HepG2 (cell line): ENCODE data around the gene CCDC122. TPM values are rescaled to one million over a fixed set of nuclear protein-coding genes. Genes with fewer than 3 reads are reported as not detected.

Experiments used
- ATAC-seq: fragments of 200-7000 bp; cut with Tn5 transposase; 3 replicates; pipeline ENCODE4 v1.9.1; 2020; ENCODE audit warnings: mild to moderate bottlenecking, moderate library complexity
- BruUV-seq: library from RNA; stranded (reverse); fragments of 400-500 nt; replicated peaks from 2 replicates; lab custom pipeline; 2021; lab: Mats Ljungman, UMichigan
- CTCF ChIA-PET: fragments of 300-600 bp; formaldehyde crosslinking; extraction: SDS; loops from one replicate; lab custom pipeline; 2021; ENCODE audit warnings: low total read pairs, inconsistent platforms, low intra/inter-chr PET ratio; lab: Yijun Ruan, JAX
- POLR2A ChIA-PET: fragments of 350-600 bp; sonication (Branson Sonifier 250); formaldehyde crosslinking; loops from one replicate; lab custom pipeline; 2020; ENCODE audit warnings: antibody characterized with exemption, inconsistent platforms; lab: Yijun Ruan, JAX
- DNase-seq: peaks from one replicate; pipeline ENCODE4 v3.0.0-alpha.2; 2015; ENCODE audit warnings: low spot score
- FAIRE-seq: peaks from 3 replicates; lab custom pipeline; 2011; peaks lifted over from hg19 to GRCh38; lab: Jason Lieb, UNC
- H2AFZ ChIP-seq: one replicate; pipeline ENCODE4 v1.6.1; 2011; ENCODE audit warnings: low read length, inconsistent platforms
- H3K27ac ChIP-seq: fragments of 300-600 bp; 3 replicates; pipeline ENCODE4 v1.8.0; 2011; ENCODE audit warnings: mixed run types, mild to moderate bottlenecking, mixed read lengths, low read length, inconsistent platforms; ENCODE audit not compliant: insufficient read depth; ENCODE audit errors: extremely low read length
- H3K27me3 ChIP-seq, 2 experiments: fragments of 200-600 bp in 1 of 2; 2 replicates in 1 of 2; 3 replicates in 1 of 2; pipeline versions ENCODE4 v1.6.0 to v1.8.0; 2011; ENCODE audit warnings: low read length in 2 of 2, mild to moderate bottlenecking in 2 of 2, moderate library complexity in 2 of 2, inconsistent platforms in 1 of 2; ENCODE audit not compliant: insufficient read depth in 2 of 2, control insufficient read depth in 1 of 2
- H3K36me3 ChIP-seq, 2 experiments: fragments of 200-600 bp in 1 of 2; replicated peaks in 1 of 2; 2 replicates in 1 of 2; 3 replicates in 1 of 2; pipeline versions ENCODE4 v1.5.1 to v1.8.0; 2011; ENCODE audit warnings: low read length in 2 of 2, inconsistent platforms in 1 of 2; ENCODE audit not compliant: insufficient read depth in 2 of 2, control insufficient read depth in 1 of 2
- H3K4me1 ChIP-seq: 2 replicates; pipeline ENCODE4 v1.5.1; 2012; ENCODE audit warnings: low read length, inconsistent platforms; ENCODE audit not compliant: insufficient read depth
- H3K4me2 ChIP-seq: 2 replicates; pipeline ENCODE4 v1.6.0; 2011; ENCODE audit warnings: low read depth, low read length, inconsistent platforms
- H3K4me3 ChIP-seq, 3 experiments: fragments of 200-600 bp in 1 of 3; sonication (generic), shearing (Covaris generic) in 1 of 3; replicated peaks in 1 of 3; 2 replicates each; pipeline ENCODE4 v1.5.1; 2011 to 2016; ENCODE audit warnings: low read length in 3 of 3, inconsistent platforms in 2 of 3, low read depth in 2 of 3, mild to moderate bottlenecking in 2 of 3, control low read depth in 1 of 3, mixed read lengths in 1 of 3; ENCODE audit not compliant: insufficient read depth in 1 of 3
- H3K79me2 ChIP-seq: one replicate; pipeline ENCODE4 v1.6.1; 2011; ENCODE audit warnings: low read length, inconsistent platforms; ENCODE audit not compliant: insufficient read depth
- H3K9ac ChIP-seq: 2 replicates; pipeline ENCODE4 v1.6.0; 2011; ENCODE audit warnings: mild to moderate bottlenecking, low read depth, low read length, inconsistent platforms; ENCODE audit not compliant: insufficient read depth
- H3K9me3 ChIP-seq: 2 replicates; pipeline ENCODE4 v1.5.1; 2012; ENCODE audit warnings: mild to moderate bottlenecking, low read length
- H4K20me1 ChIP-seq: 2 replicates; pipeline ENCODE4 v1.6.0; 2011; ENCODE audit warnings: inconsistent platforms, mild to moderate bottlenecking, low read length, moderate library complexity; ENCODE audit not compliant: insufficient read depth
- CEBPB ChIP-seq: IDR thresholded peaks from 2 replicates; pipeline ENCODE4 v1.6.1; 2011; ENCODE audit warnings: low read depth, low read length, improper control_type of control experiment, borderline replicate concordance
- MAFG ChIP-seq: sonication (generic); formaldehyde crosslinking; IDR thresholded peaks from 2 replicates; pipeline ENCODE4 v1.5.1; 2020; ENCODE audit warnings: mild to moderate bottlenecking, missing genetic modification reagents
- MEIS2 ChIP-seq: sonication (generic); formaldehyde crosslinking; IDR thresholded peaks from 2 replicates; pipeline ENCODE4 v1.9.0; 2021; ENCODE audit warnings: mild to moderate bottlenecking, missing genetic modification reagents
- MIXL1 ChIP-seq: IDR thresholded peaks from 2 replicates; pipeline ENCODE4 v1.6.1; 2016
- MXD4 ChIP-seq: IDR thresholded peaks from 2 replicates; pipeline ENCODE4 v1.6.1; 2016; ENCODE audit warnings: mild to moderate bottlenecking, missing biosample characterization, missing genetic modification reagents
- NBN ChIP-seq: fragments of 450-650 bp; conservative IDR thresholded peaks from 2 replicates; pipeline ENCODE4 v1.6.1; 2017
- POLR2A ChIP-seq, 2 experiments: IDR thresholded peaks; 2 replicates each; pipeline ENCODE4 v1.6.1; 2011; ENCODE audit warnings: low read depth in 2 of 2, low read length in 2 of 2, mild to moderate bottlenecking in 1 of 2, moderate library complexity in 1 of 2; ENCODE audit not compliant: insufficient read depth in 1 of 2
- TOE1 ChIP-seq: sonication (generic); formaldehyde crosslinking; IDR thresholded peaks from 2 replicates; pipeline ENCODE4 v1.4.0; 2020; ENCODE audit warnings: mild to moderate bottlenecking, missing genetic modification reagents
- ZNF260 ChIP-seq: sonication (generic); formaldehyde crosslinking; IDR thresholded peaks from 2 replicates; pipeline ENCODE4 v1.4.0; 2020; ENCODE audit warnings: missing genetic modification reagents, low read depth, mild to moderate bottlenecking, borderline replicate concordance
- ZNF34 ChIP-seq: sonication (generic); formaldehyde crosslinking; IDR thresholded peaks from 2 replicates; pipeline ENCODE4 v1.4.0; 2020; ENCODE audit warnings: mild to moderate bottlenecking, missing genetic modification reagents, borderline replicate concordance
- WGBS: methylation state at CpG from one replicate; pipeline ENCODE4 v1.1.6; 2017; ENCODE audit warnings: low lambda C conversion rate; 5-methylcytosine and 5-hydroxymethylcytosine counted together
- in situ Hi-C: cut with HindIII; loops from 2 replicates; pipeline ENCODE4 v1.10.0; 2017; ENCODE audit warnings: low pct_unique_long_range_greater_than_20kb; ENCODE audit not compliant: extremely low pct_ligation_motif_present
- intact Hi-C: fragments of 100-400 bp; cut with micrococcal nuclease; formaldehyde crosslinking; loops from one replicate; pipeline ENCODE4 v1.10.0; 2022; ENCODE audit not compliant: unreplicated experiment
- polyA plus RNA-seq, 8 experiments: library from polyadenylated mRNA; depleted of rRNA in 3 of 8; stranded (reverse) in 7 of 8; unstranded in 1 of 8; fragments of >200 nt; fragmentation: Illumina TruSeq in 4 of 8; extraction: Trizol in 4 of 8; gene quantifications; 2 replicates each; pipeline versions ENCODE4 v1.2.1 to v1.2.3, GENCODE V29; 2011 to 2016; ENCODE audit warnings: low read depth in 4 of 8, missing spikeins in 1 of 8, mixed read lengths in 1 of 8; ENCODE audit not compliant: insufficient read depth in 1 of 8
- total RNA-seq, 5 experiments: library from RNA; depleted of rRNA; stranded (reverse); fragments of >200 nt; fragmentation: Illumina TruSeq; extraction: Trizol; gene quantifications; 2 replicates each; pipeline ENCODE4 v1.2.3, GENCODE V29; 2016; ENCODE audit warnings: low read depth in 1 of 5
- TF ChIP-seq, protein P1 (sequence below): sonication (generic); formaldehyde crosslinking; IDR thresholded peaks from 2 replicates; pipeline ENCODE4 v1.5.1; 2020; ENCODE audit warnings: missing genetic modification reagents, mild to moderate bottlenecking, borderline replicate concordance
- TF ChIP-seq, protein P2 (sequence below): sonication (generic); formaldehyde crosslinking; IDR thresholded peaks from 2 replicates; pipeline ENCODE4 v1.8.1; 2023; ENCODE audit warnings: mild to moderate bottlenecking, missing genetic modification reagents
- TF ChIP-seq, protein P3 (sequence below): sonication (generic); formaldehyde crosslinking; IDR thresholded peaks from 2 replicates; pipeline ENCODE4 v1.4.0; 2020; ENCODE audit warnings: missing genetic modification reagents, borderline replicate concordance
- TF ChIP-seq, protein P4 (sequence below): sonication (generic); formaldehyde crosslinking; IDR thresholded peaks from 2 replicates; pipeline ENCODE4 v1.5.0; 2020; ENCODE audit warnings: missing genetic modification reagents

Gene CCDC122
- total and polyA plus RNA-seq, 2 of the 13 experiments (the other 11 are each of a cell fraction or from before 2014, with no cell fraction given): 0.32 to 3.5 TPM

DNA sequence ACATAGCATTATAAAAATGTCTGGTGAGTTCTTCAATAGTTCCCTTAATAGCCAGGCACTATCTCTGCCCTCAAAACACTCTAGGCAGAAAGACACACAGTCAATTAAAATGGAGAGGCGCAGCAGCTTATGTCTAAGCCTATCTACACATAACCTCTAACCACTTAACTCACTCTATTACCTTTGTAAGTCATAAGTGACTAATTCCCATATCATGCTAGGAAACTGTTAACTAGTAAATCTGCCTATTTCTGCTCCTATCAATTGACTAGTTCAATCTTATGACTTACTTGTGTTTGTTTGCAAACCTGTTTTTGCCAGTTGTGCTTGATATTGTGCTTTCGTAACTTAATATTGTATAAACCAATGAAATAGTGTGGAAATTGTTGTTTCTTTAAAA, 3.2 kb downstream of the CCDC122 start (continued):
- TF ChIP-seq, protein P1, sequence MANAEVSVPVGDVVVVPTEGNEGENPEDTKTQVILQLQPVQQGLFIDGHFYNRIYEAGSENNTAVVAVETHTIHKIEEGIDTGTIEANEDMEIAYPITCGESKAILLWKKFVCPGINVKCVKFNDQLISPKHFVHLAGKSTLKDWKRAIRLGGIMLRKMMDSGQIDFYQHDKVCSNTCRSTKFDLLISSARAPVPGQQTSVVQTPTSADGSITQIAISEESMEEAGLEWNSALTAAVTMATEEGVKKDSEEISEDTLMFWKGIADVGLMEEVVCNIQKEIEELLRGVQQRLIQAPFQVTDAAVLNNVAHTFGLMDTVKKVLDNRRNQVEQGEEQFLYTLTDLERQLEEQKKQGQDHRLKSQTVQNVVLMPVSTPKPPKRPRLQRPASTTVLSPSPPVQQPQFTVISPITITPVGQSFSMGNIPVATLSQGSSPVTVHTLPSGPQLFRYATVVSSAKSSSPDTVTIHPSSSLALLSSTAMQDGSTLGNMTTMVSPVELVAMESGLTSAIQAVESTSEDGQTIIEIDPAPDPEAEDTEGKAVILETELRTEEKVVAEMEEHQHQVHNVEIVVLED (CRISPR knock-in tag): no peak
- TF ChIP-seq MXD4 (CRISPR knock-in tag) (no peak), NBN (no peak), TOE1 (CRISPR knock-in tag) (no peak)
- TF ChIP-seq, protein P2, sequence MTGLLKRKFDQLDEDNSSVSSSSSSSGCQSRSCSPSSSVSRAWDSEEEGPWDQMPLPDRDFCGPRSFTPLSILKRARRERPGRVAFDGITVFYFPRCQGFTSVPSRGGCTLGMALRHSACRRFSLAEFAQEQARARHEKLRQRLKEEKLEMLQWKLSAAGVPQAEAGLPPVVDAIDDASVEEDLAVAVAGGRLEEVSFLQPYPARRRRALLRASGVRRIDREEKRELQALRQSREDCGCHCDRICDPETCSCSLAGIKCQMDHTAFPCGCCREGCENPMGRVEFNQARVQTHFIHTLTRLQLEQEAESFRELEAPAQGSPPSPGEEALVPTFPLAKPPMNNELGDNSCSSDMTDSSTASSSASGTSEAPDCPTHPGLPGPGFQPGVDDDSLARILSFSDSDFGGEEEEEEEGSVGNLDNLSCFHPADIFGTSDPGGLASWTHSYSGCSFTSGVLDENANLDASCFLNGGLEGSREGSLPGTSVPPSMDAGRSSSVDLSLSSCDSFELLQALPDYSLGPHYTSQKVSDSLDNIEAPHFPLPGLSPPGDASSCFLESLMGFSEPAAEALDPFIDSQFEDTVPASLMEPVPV (CRISPR knock-in tag): no peak
- TF ChIP-seq, protein P3, sequence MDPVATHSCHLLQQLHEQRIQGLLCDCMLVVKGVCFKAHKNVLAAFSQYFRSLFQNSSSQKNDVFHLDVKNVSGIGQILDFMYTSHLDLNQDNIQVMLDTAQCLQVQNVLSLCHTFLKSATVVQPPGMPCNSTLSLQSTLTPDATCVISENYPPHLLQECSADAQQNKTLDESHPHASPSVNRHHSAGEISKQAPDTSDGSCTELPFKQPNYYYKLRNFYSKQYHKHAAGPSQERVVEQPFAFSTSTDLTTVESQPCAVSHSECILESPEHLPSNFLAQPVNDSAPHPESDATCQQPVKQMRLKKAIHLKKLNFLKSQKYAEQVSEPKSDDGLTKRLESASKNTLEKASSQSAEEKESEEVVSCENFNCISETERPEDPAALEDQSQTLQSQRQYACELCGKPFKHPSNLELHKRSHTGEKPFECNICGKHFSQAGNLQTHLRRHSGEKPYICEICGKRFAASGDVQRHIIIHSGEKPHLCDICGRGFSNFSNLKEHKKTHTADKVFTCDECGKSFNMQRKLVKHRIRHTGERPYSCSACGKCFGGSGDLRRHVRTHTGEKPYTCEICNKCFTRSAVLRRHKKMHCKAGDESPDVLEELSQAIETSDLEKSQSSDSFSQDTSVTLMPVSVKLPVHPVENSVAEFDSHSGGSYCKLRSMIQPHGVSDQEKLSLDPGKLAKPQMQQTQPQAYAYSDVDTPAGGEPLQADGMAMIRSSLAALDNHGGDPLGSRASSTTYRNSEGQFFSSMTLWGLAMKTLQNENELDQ: no peak

DNA sequence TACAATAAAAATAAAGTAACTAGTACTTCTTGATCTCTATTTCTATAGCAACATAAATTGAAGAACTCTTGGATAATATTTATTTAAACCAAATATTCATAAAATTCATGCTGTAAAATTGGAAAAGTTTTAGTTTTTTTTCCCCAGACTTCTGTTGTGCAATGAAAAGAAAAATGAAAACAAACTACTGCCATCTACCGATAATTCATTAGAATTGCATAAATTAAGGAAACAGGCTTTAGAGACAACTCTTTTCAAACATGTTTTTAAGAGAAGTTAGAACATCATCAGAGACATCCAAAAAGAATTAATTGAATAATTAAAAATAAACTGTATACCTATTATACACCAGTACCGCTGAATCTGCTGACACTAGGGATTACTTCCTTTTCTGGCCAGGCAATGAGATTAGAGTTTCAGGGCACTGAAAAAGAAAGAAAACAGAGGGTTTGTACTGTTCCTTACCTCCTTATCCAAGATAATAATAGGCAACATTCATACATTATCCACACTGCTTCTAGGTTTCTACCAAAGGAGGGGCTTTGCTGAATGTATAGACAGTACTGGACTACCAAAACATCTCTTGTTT, 4.9 kb downstream of the CCDC122 start:
- H3K27ac ChIP-seq: no peak overlapping the region
- FAIRE-seq (no peak), ATAC-seq (no peak), DNase-seq (no peak)
- H3K27me3 ChIP-seq: no peaks in the 10 kb centered on the region; a peak in 1 of 5 replicates
- H4K20me1 ChIP-seq: no peaks in the 10 kb centered on the region
- H3K79me2 ChIP-seq: no peaks in the 10 kb centered on the region
- H3K4me2 ChIP-seq: no peak overlapping the region
- no peak overlapping the region for H3K9ac ChIP-seq
- BruUV-seq: no TSS peak
- 3% methylated on average over 2 of the region's 2 CpGs for WGBS
- ChIA-PET POLR2A (no interaction called here), CTCF (no interaction called here)
- no peak overlapping the region for H2AFZ ChIP-seq
- intact Hi-C loops: loop anchor here (2.0 kb wide), 1 partner anchor 906 kb away; no protein-coding TSS in a partner anchor
- in situ Hi-C loops: no loop called here
- H3K36me3 ChIP-seq: no peaks in the 10 kb centered on the region
- peaks cover 10% of the 10 kb centered on the region for H3K4me1 ChIP-seq
- no peaks in the 10 kb centered on the region for H3K9me3 ChIP-seq
- no peak overlapping the region for H3K4me3 ChIP-seq
- peak; percentile 84 for TF ChIP-seq CEBPB
- TF ChIP-seq POLR2A (IDR thresholded peaks at IDR 0.05; ENCODE audit: insufficient read depth in 1 of 2, low read depth in 2 of 2, low read length in 2 of 2): no peak
- no peak for TF ChIP-seq MAFG
- TF ChIP-seq, protein P4, sequence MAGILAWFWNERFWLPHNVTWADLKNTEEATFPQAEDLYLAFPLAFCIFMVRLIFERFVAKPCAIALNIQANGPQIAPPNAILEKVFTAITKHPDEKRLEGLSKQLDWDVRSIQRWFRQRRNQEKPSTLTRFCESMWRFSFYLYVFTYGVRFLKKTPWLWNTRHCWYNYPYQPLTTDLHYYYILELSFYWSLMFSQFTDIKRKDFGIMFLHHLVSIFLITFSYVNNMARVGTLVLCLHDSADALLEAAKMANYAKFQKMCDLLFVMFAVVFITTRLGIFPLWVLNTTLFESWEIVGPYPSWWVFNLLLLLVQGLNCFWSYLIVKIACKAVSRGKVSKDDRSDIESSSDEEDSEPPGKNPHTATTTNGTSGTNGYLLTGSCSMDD (CRISPR knock-in tag): no peak
- TF ChIP-seq, protein P1 (CRISPR knock-in tag): no peak
- no peak for TF ChIP-seq ZNF34
- 0 out of 2 replicates have a peak, but pooled peaks have one; percentile 27 for TF ChIP-seq MIXL1 (CRISPR knock-in tag)
- TF ChIP-seq ZNF260 (CRISPR knock-in tag): no peak
- no peak for TF ChIP-seq MEIS2 (CRISPR knock-in tag)
